ENCODE results near the gene SPTLC1. TPM values are rescaled to one million over a fixed set of nuclear protein-coding genes. Genes with fewer than 3 reads are reported as not detected.

SPTLC1 gene
- total RNA-seq, 1 donor from 2014 or later = 45.9 TPM

- peaks cover 5% of the 10 kb centered on the region for H3K9me3 Mint-ChIP-seq (ENCODE audit: unreplicated experiment)
Measured at GRCh38 chr9:92042260-92042659, 73.0 kb downstream of the SPTLC1 start.

DNA sequence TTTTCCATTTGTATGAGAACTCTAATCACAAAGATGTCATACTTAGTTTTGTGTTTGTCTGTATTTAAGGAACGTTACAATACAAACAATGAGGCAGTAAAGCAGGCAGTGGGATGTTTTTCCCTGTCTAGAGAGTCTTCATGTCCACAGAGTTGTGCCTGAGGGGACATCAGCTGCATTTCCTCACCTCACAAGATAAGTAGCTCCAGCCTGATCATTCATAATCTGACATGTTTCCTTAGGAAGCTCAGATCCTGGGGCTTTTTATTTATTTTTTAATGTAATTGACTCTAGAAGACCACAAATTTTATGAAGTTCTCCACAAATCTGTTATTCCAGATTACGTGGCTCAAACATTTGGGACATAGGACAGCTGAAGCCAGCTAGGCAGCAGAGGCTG lies 78.5 kb downstream of the SPTLC1 start:
- no peak overlapping the region for H3K27ac Mint-ChIP-seq (ENCODE audit: unreplicated experiment)
- H3K9me3 Mint-ChIP-seq (ENCODE audit: unreplicated experiment) = peaks cover 3% of the 10 kb centered on the region
- no peak for DNase-seq
- H3K27me3 Mint-ChIP-seq (ENCODE audit: unreplicated experiment) = no peaks in the 10 kb centered on the region
- H3K4me3 Mint-ChIP-seq (ENCODE audit: unreplicated experiment) = no peak overlapping the region
- no peaks in the 10 kb centered on the region for H3K4me1 Mint-ChIP-seq (ENCODE audit: low read depth, unreplicated experiment)
- H3K36me3 Mint-ChIP-seq (ENCODE audit: unreplicated experiment) = peaks cover 15% of the 10 kb centered on the region
- TF ChIP-seq, protein P1, sequence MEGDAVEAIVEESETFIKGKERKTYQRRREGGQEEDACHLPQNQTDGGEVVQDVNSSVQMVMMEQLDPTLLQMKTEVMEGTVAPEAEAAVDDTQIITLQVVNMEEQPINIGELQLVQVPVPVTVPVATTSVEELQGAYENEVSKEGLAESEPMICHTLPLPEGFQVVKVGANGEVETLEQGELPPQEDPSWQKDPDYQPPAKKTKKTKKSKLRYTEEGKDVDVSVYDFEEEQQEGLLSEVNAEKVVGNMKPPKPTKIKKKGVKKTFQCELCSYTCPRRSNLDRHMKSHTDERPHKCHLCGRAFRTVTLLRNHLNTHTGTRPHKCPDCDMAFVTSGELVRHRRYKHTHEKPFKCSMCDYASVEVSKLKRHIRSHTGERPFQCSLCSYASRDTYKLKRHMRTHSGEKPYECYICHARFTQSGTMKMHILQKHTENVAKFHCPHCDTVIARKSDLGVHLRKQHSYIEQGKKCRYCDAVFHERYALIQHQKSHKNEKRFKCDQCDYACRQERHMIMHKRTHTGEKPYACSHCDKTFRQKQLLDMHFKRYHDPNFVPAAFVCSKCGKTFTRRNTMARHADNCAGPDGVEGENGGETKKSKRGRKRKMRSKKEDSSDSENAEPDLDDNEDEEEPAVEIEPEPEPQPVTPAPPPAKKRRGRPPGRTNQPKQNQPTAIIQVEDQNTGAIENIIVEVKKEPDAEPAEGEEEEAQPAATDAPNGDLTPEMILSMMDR (IDR thresholded peaks at IDR 0.05; ENCODE audit: partially characterized antibody, unreplicated experiment) = no peak

More at GRCh38 chr9:92042260-92042659, 73.0 kb downstream of the SPTLC1 start:
- Mint-ChIP-seq H3K4me1 (ENCODE audit: low read depth, unreplicated experiment) (no peaks in the 10 kb centered on the region), H3K36me3 (ENCODE audit: unreplicated experiment) (peaks cover 44% of the 10 kb centered on the region), H3K27ac (ENCODE audit: unreplicated experiment) (no peak overlapping the region), H3K4me3 (ENCODE audit: unreplicated experiment) (no peak overlapping the region), H3K27me3 (ENCODE audit: unreplicated experiment) (no peaks in the 10 kb centered on the region)
- TF ChIP-seq, protein P1 (IDR thresholded peaks at IDR 0.05; ENCODE audit: partially characterized antibody, unreplicated experiment) = no peak
- no peak for DNase-seq

GRCh38 chr9:92036411-92036746 lies 78.8 kb downstream of the SPTLC1 start:
- Mint-ChIP-seq H3K36me3 (ENCODE audit: unreplicated experiment) (peaks cover 14% of the 10 kb centered on the region), H3K27me3 (ENCODE audit: unreplicated experiment) (no peaks in the 10 kb centered on the region), H3K27ac (ENCODE audit: unreplicated experiment) (no peak overlapping the region), H3K9me3 (ENCODE audit: unreplicated experiment) (peaks cover 3% of the 10 kb centered on the region), H3K4me1 (ENCODE audit: low read depth, unreplicated experiment) (no peaks in the 10 kb centered on the region), H3K4me3 (ENCODE audit: unreplicated experiment) (no peak overlapping the region)
- TF ChIP-seq, protein P1 (IDR thresholded peaks at IDR 0.05; ENCODE audit: partially characterized antibody, unreplicated experiment) = no peak
- no peak for DNase-seq

- TF ChIP-seq, protein P1 (IDR thresholded peaks at IDR 0.05; ENCODE audit: partially characterized antibody, unreplicated experiment) = no peak
- peaks cover 3% of the 10 kb centered on the region for H3K9me3 Mint-ChIP-seq (ENCODE audit: unreplicated experiment)
- H3K27me3 Mint-ChIP-seq (ENCODE audit: unreplicated experiment) = no peaks in the 10 kb centered on the region
- H3K4me1 Mint-ChIP-seq (ENCODE audit: low read depth, unreplicated experiment) = no peaks in the 10 kb centered on the region
- no peak overlapping the region for H3K4me3 Mint-ChIP-seq (ENCODE audit: unreplicated experiment)
- no peak overlapping the region for H3K27ac Mint-ChIP-seq (ENCODE audit: unreplicated experiment)
- no peak for DNase-seq
- peaks cover 14% of the 10 kb centered on the region for H3K36me3 Mint-ChIP-seq (ENCODE audit: unreplicated experiment)
Measured at GRCh38 chr9:92035687-92036410, 79.4 kb downstream of the SPTLC1 start.

GRCh38 chr9:92035146-92035545 lies 80.1 kb downstream of the SPTLC1 start:
- H3K4me1 Mint-ChIP-seq (ENCODE audit: low read depth, unreplicated experiment) = no peaks in the 10 kb centered on the region
- H3K36me3 Mint-ChIP-seq (ENCODE audit: unreplicated experiment) = peaks cover 14% of the 10 kb centered on the region
- H3K9me3 Mint-ChIP-seq (ENCODE audit: unreplicated experiment) = peaks cover 3% of the 10 kb centered on the region
- H3K4me3 Mint-ChIP-seq (ENCODE audit: unreplicated experiment) = no peak overlapping the region
- DNase-seq = no peak
- TF ChIP-seq, protein P1 (IDR thresholded peaks at IDR 0.05; ENCODE audit: partially characterized antibody, unreplicated experiment) = no peak
- no peaks in the 10 kb centered on the region for H3K27me3 Mint-ChIP-seq (ENCODE audit: unreplicated experiment)
- H3K27ac Mint-ChIP-seq (ENCODE audit: unreplicated experiment) = no peak overlapping the region
